ENCODE results near the gene PCDHGC4.

DNA sequence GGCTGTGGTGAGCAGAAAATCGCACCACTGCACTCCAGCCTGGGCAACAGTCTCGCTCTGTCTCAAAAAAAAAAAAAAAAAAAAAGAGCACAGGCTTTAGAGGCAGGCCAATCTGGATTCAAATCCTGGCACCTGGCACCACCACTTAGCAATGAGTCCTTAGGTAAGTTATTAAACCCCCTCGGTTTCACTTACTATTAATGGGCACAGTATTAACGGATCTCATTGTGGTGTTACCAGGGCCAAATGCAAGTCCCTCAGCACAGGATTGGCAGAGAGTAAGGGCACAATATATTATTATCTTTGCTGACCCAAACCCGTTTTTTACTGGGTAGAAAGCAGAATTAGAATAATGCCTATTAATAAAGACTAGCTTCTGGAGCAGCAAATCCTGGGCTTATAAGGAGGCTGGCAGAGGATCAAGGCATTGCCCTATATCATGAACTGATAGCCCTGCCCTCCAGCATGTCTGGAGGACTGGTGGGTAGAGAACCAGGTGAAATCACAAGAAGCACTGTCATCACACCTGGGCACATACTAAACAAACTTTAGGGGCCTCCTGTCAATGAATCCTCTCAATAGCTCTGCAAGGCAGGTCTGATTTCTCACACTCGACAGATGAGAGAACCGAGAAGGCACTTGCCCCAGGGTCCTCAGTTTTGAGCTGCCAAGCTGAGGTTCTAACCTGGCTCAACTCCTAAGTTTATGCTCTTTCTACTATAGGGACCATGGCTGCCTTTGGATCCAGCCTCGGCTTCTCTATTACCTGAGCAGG, 21.7 kb downstream of the PCDHGC4 start:
- TF ChIP-seq, protein P1, sequence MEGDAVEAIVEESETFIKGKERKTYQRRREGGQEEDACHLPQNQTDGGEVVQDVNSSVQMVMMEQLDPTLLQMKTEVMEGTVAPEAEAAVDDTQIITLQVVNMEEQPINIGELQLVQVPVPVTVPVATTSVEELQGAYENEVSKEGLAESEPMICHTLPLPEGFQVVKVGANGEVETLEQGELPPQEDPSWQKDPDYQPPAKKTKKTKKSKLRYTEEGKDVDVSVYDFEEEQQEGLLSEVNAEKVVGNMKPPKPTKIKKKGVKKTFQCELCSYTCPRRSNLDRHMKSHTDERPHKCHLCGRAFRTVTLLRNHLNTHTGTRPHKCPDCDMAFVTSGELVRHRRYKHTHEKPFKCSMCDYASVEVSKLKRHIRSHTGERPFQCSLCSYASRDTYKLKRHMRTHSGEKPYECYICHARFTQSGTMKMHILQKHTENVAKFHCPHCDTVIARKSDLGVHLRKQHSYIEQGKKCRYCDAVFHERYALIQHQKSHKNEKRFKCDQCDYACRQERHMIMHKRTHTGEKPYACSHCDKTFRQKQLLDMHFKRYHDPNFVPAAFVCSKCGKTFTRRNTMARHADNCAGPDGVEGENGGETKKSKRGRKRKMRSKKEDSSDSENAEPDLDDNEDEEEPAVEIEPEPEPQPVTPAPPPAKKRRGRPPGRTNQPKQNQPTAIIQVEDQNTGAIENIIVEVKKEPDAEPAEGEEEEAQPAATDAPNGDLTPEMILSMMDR (conservative IDR thresholded peaks at IDR 0.05; ENCODE audit: low read depth, low read length) = no peak
- no peak for TF ChIP-seq EZH2 (IDR thresholded peaks at IDR 0.05; ENCODE audit: borderline replicate concordance, low read depth, low read length, poor library complexity, severe bottlenecking)

All from A673 (cell line).